H1 (cell line): ENCODE results near the gene PLCL1.

ENCODE experiments used
- NRF1 ChIP-seq: IDR thresholded peaks from 2 replicates; pipeline ENCODE4 v1.6.1; 2011; ENCODE audit warnings: mild to moderate bottlenecking, low read depth, low read length, improper control_type of control experiment
- RAD21 ChIP-seq, 2 experiments: IDR thresholded peaks in 1 of 2; conservative IDR thresholded peaks in 1 of 2; 2 replicates each; pipeline ENCODE4 v1.6.1; 2011; ENCODE audit warnings: low read depth in 2 of 2, low read length in 2 of 2, improper control_type of control experiment in 1 of 2, inconsistent platforms in 1 of 2, mild to moderate bottlenecking in 1 of 2, moderate library complexity in 1 of 2
- RFX5 ChIP-seq: IDR thresholded peaks from 2 replicates; pipeline ENCODE4 v1.6.1; 2011; ENCODE audit warnings: low read depth, low read length, improper control_type of control experiment, borderline replicate concordance
- TF ChIP-seq, protein P1 (sequence below), 3 experiments: IDR thresholded peaks; 1 replicate in 2 of 3; 2 replicates in 1 of 3; pipeline versions ENCODE4 v1.5.1 to v1.6.1; 2011; ENCODE audit warnings: low read length in 3 of 3, mild to moderate bottlenecking in 3 of 3, inconsistent platforms in 2 of 3, low read depth in 1 of 3, moderate library complexity in 1 of 3; ENCODE audit not compliant: insufficient read depth in 1 of 3; ENCODE audit errors: control extremely low read depth in 1 of 3

DNA sequence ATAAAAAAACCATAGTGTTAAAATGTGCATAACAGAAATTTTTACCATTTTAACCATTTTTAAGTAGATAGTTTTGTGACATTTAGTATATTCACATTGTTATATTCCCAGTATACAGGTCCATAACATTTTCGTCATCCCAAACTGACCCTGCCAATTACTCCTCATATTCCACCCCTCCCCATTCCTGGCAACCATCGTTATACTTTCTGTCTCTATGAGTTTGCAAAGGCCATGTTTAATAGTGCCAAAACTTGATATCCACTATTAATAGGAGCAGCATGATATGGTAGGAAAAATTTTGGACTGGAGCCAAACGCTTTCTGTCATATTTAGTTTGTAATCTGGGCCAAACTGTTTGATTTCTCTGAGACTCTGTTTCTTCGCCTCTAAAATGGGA, 30.9 kb downstream of the PLCL1 start:
- TF ChIP-seq, protein P1, sequence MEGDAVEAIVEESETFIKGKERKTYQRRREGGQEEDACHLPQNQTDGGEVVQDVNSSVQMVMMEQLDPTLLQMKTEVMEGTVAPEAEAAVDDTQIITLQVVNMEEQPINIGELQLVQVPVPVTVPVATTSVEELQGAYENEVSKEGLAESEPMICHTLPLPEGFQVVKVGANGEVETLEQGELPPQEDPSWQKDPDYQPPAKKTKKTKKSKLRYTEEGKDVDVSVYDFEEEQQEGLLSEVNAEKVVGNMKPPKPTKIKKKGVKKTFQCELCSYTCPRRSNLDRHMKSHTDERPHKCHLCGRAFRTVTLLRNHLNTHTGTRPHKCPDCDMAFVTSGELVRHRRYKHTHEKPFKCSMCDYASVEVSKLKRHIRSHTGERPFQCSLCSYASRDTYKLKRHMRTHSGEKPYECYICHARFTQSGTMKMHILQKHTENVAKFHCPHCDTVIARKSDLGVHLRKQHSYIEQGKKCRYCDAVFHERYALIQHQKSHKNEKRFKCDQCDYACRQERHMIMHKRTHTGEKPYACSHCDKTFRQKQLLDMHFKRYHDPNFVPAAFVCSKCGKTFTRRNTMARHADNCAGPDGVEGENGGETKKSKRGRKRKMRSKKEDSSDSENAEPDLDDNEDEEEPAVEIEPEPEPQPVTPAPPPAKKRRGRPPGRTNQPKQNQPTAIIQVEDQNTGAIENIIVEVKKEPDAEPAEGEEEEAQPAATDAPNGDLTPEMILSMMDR (IDR thresholded peaks at IDR 0.05; ENCODE audit: control extremely low read depth in 1 of 3, insufficient read depth in 1 of 3, low read depth in 1 of 3, low read length in 3 of 3), result no peak
- TF ChIP-seq NRF1 (no peak), RAD21 (IDR thresholded peaks at IDR 0.05 in 1 of 2, conservative IDR thresholded peaks at IDR 0.05 in 1 of 2; ENCODE audit: low read depth in 2 of 2, low read length in 2 of 2) (no peak), RFX5 (no peak)
